ENCODE results near the gene HTRA3. TPM values are rescaled to one million over a fixed set of nuclear protein-coding genes. Genes with fewer than 3 reads are reported as not detected.
"Not testable (repeated sequence)": the region's sequence is repeated elsewhere in the genome, so short reads cannot be mapped to it uniquely, and the experiment has no call there.

HTRA3 gene
- total RNA-seq, 2 donors from 2014 or later, result 52.6 to 55.5 TPM

DNA sequence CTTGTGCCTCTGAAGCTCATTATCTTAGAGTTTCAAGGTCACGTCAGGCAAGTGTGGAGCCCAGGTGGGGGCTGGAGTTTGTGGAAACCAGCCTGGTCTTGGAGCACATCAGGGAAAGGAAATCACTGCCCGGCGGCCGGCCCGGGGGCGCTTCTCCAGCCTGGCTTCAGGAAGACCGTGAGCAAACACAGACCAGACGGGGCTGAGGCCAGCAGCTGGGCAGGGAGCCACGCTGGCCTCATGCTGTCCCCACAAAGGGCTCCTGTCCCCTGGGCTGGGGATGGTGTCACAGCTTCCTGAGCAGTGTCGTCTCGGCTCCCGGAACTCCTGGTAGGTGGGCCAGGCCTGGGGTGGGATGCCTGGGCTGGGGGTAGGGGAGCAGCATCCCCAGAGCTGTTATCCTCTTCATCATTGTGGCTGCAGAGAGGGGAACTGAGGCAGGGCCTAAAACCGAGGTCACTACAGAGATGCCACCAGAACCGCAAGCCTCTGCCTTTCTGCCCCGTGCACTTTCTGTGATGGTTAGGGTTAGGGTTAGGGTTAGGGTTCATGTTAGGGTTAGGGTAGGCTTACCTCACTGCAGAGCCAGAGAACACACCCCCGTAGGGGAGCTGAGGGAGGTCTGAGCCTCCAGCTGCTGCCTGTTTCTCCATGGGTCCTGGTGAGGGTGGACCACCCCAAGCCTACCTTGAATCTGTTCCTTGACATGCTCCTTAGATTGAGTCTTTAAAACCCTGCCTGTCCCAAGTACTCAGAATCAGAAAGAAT, 77.5 kb downstream of the HTRA3 start:
- ATAC-seq (ENCODE audit: insufficient number of reproducible peaks, low FRiP score, low read depth), result no peak
- H3K9me3 ChIP-seq, result no peaks in the 10 kb centered on the region
- H3K27ac ChIP-seq, result no peak overlapping the region
- no peak for DNase-seq (ENCODE audit: low spot score)
- H3K36me3 ChIP-seq, result no peaks in the 10 kb centered on the region
- H3K4me3 ChIP-seq, result no peak overlapping the region
- TF ChIP-seq CTCF (IDR thresholded peaks at IDR 0.05), result no peak
- H3K27me3 ChIP-seq (replicated peaks; ENCODE audit: insufficient read depth), result no peaks in the 10 kb centered on the region
- H3K4me1 ChIP-seq (ENCODE audit: control insufficient read depth in 1 of 2, low read depth in 2 of 2), result peaks cover 11 to 52% of the 10 kb centered on the region in 2 donors

- DNase-seq (ENCODE audit: low spot score) (no peak), ATAC-seq (ENCODE audit: insufficient number of reproducible peaks, low FRiP score, low read depth) (no peak)
- Histone ChIP-seq H3K27me3 (replicated peaks; ENCODE audit: insufficient read depth) (no peaks in the 10 kb centered on the region), H3K4me3 (no peak overlapping the region), H3K36me3 (no peaks in the 10 kb centered on the region), H3K4me1 (ENCODE audit: control insufficient read depth in 1 of 2, low read depth in 2 of 2) (peaks cover 17 to 58% of the 10 kb centered on the region in 2 donors), H3K27ac (no peak overlapping the region), H3K9me3 (no peaks in the 10 kb centered on the region)
- TF ChIP-seq CTCF (IDR thresholded peaks at IDR 0.05), result no peak
Measured at GRCh38 chr4:8347660-8348059, 78.1 kb downstream of the HTRA3 start.

GRCh38 chr4:8348071-8348470, 78.5 kb downstream of the HTRA3 start:
- no peaks in the 10 kb centered on the region for H3K9me3 ChIP-seq
- H3K4me1 ChIP-seq (ENCODE audit: control insufficient read depth in 1 of 2, low read depth in 2 of 2), result peaks cover 18 to 62% of the 10 kb centered on the region in 2 donors
- no peaks in the 10 kb centered on the region for H3K36me3 ChIP-seq
- ATAC-seq (ENCODE audit: insufficient number of reproducible peaks, low FRiP score, low read depth) (no peak), DNase-seq (ENCODE audit: low spot score) (no peak)
- no peak overlapping the region for H3K4me3 ChIP-seq
- TF ChIP-seq CTCF (IDR thresholded peaks at IDR 0.05), result no peak
- H3K27ac ChIP-seq, result no peak overlapping the region
- H3K27me3 ChIP-seq (replicated peaks; ENCODE audit: insufficient read depth), result no peaks in the 10 kb centered on the region

DNA sequence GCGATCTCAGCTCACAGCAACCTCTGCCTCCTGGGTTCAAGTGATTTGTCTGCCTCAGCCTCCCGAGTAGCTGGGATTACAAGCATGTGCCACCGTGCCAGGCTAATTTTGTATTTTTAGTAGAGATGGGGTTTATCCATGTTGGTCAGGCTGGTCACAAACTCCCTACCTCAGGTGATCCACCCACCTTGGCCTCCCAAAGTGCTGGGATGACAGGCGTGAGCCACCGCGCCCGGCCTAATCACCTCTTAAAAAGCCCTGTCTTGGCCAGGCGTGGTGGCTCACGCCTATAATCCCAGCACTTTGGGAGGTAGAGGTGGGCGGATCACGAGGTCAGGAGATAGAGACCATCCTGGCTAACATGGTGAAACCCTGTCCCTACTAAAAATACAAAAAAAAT, 79.7 kb downstream of the HTRA3 start:
- not testable (repeated sequence) for DNase-seq (ENCODE audit: low spot score); H3K9me3 ChIP-seq; ATAC-seq (ENCODE audit: insufficient number of reproducible peaks, low FRiP score, low read depth); H3K4me3 ChIP-seq; H3K36me3 ChIP-seq; H3K27me3 ChIP-seq (replicated peaks; ENCODE audit: insufficient read depth); H3K27ac ChIP-seq
- peaks cover 18 to 61% of the 10 kb centered on the region in 2 donors for H3K4me1 ChIP-seq (ENCODE audit: control insufficient read depth in 1 of 2, low read depth in 2 of 2)

DNA sequence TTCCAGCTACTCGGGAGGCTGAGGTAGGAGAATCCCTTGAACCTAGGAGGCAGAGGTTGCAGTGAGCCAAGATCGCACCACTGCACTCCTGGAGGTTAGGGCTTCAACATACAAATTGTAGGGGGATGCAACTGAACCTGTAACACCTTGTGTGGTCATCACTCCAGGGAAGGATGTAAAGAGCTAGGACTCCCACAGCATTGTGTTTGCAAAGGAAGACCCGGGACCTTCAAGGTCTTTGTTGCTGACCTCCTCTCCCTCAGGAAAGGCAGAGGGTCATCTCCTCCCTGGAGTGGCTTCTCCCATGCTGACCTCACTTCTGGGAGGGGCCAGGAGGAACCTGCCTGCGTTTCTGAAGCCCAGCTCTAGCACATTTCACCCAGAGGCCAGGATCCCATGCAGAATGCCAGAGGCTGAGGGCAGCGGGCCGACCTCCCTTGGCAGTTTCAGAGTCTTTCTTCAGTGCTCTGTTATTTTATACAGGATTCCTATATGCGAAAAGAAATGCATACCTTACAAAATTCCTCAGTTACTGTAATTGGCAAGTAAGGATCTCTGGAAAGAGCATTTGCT, 80.2 kb downstream of the HTRA3 start:
- Histone ChIP-seq H3K4me1 (ENCODE audit: control insufficient read depth in 1 of 2, low read depth in 2 of 2) (peaks cover 18 to 56% of the 10 kb centered on the region in 2 donors), H3K9me3 (no peaks in the 10 kb centered on the region), H3K27me3 (replicated peaks; ENCODE audit: insufficient read depth) (no peaks in the 10 kb centered on the region), H3K27ac (no peak overlapping the region), H3K4me3 (no peak overlapping the region), H3K36me3 (no peaks in the 10 kb centered on the region)
- ATAC-seq (ENCODE audit: insufficient number of reproducible peaks, low FRiP score, low read depth) (no peak), DNase-seq (ENCODE audit: low spot score) (no peak)
- TF ChIP-seq CTCF (IDR thresholded peaks at IDR 0.05), result no peak

Data from thoracic aorta (tissue), 2 donors.